LNCaP clone FGC (cell line): ENCODE data around the gene LRRC8D.

Source experiments
- DNase-seq: peaks from one replicate; pipeline ENCODE4 v3.0.0-alpha.2; 2011; ENCODE audit warnings: low read depth
- H3K4me3 ChIP-seq: 2 replicates; pipeline ENCODE4 v1.5.1; 2011; ENCODE audit warnings: mild to moderate bottlenecking, low read depth, low read length, control low read depth
- CTCF ChIP-seq: IDR thresholded peaks from 2 replicates; pipeline ENCODE4 v1.5.1; 2012; ENCODE audit warnings: mild to moderate bottlenecking; ENCODE audit not compliant: control insufficient read depth, insufficient read depth; ENCODE audit errors: extremely low read depth

LRRC8D gene

GRCh38 chr1:89827330-89827729 lies 6.5 kb downstream of the LRRC8D start:
- no peak for TF ChIP-seq CTCF
- no peak for DNase-seq
- no peak overlapping the region for H3K4me3 ChIP-seq

GRCh38 chr1:89827902-89828301 lies 7.1 kb downstream of the LRRC8D start:
- no peak for TF ChIP-seq CTCF
- DNase-seq = no peak
- H3K4me3 ChIP-seq = no peak overlapping the region

- no peak for TF ChIP-seq CTCF
- H3K4me3 ChIP-seq = no peak overlapping the region
- DNase-seq = no peak
Measured at GRCh38 chr1:89829186-89829585, 8.4 kb downstream of the LRRC8D start.

- DNase-seq = no peak
- no peak overlapping the region for H3K4me3 ChIP-seq
- no peak for TF ChIP-seq CTCF
Measured at GRCh38 chr1:89831462-89832120, 10.8 kb downstream of the LRRC8D start.

- H3K4me3 ChIP-seq = no peak overlapping the region
- DNase-seq = no peak
- no peak for TF ChIP-seq CTCF
Measured at GRCh38 chr1:89832496-89833127, 11.8 kb downstream of the LRRC8D start.

GRCh38 chr1:89833183-89834082 lies 12.6 kb downstream of the LRRC8D start:
- no peak for DNase-seq
- H3K4me3 ChIP-seq = no peak overlapping the region
- TF ChIP-seq CTCF = no peak
